ENCODE data around the gene MUC5AC.

DNA sequence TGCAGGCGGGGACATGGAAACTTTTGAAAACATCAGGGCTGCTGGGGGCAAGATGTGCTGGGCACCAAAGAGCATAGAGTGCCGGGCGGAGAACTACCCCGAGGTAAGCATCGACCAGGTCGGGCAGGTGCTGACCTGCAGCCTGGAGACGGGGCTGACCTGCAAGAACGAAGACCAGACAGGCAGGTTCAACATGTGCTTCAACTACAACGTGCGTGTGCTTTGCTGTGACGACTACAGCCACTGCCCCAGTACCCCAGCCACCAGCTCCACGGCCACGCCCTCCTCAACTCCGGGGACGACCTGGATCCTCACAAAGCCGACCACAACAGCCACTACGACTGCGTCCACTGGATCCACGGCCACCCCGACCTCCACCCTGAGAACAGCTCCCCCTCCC lies 84.5 kb downstream of the MUC5AC start:
- no peak for TF ChIP-seq POLR2A (IDR thresholded peaks at IDR 0.05)
- TF ChIP-seq, protein P1, sequence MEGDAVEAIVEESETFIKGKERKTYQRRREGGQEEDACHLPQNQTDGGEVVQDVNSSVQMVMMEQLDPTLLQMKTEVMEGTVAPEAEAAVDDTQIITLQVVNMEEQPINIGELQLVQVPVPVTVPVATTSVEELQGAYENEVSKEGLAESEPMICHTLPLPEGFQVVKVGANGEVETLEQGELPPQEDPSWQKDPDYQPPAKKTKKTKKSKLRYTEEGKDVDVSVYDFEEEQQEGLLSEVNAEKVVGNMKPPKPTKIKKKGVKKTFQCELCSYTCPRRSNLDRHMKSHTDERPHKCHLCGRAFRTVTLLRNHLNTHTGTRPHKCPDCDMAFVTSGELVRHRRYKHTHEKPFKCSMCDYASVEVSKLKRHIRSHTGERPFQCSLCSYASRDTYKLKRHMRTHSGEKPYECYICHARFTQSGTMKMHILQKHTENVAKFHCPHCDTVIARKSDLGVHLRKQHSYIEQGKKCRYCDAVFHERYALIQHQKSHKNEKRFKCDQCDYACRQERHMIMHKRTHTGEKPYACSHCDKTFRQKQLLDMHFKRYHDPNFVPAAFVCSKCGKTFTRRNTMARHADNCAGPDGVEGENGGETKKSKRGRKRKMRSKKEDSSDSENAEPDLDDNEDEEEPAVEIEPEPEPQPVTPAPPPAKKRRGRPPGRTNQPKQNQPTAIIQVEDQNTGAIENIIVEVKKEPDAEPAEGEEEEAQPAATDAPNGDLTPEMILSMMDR (IDR thresholded peaks at IDR 0.05), result no peak

All from heart left ventricle (tissue), 13 donors.